Adrenal gland (tissue), 12 donors: ENCODE results near the gene SEC22C. TPM values are rescaled to one million over a fixed set of nuclear protein-coding genes. Genes with fewer than 3 reads are reported as not detected.

Experiments
- DNase-seq, 7 donors: peaks; one replicate each; pipeline ENCODE4 v3.0.0-alpha.2; 2019 to 2020
- H3K27ac ChIP-seq, 5 donors: fragments of 200-600 bp; sonication (generic) in 4 of 5; 1 replicate in 3 of 5; 2 replicates in 2 of 5; pipeline versions ENCODE4 v1.5.1 to v1.8.0; 2016 to 2020; ENCODE audit warnings: mild to moderate bottlenecking in 1 of 5
- H3K27me3 ChIP-seq: fragments of 200-600 bp; 2 replicates; pipeline ENCODE4 v1.8.0; 2021
- H3K36me3 ChIP-seq, 2 donors: fragments of 200-600 bp; replicated peaks in 1 of 2; 1 replicate in 1 of 2; 2 replicates in 1 of 2; pipeline versions ENCODE4 v1.5.1 to v1.8.0; 2018 to 2022
- H3K4me1 ChIP-seq, 2 donors: fragments of 200-600 bp; replicated peaks in 1 of 2; 1 replicate in 1 of 2; 2 replicates in 1 of 2; pipeline versions ENCODE4 v1.5.1 to v1.8.0; 2018 to 2021
- H3K4me3 ChIP-seq, 4 donors: fragments of 200-600 bp; sonication (generic) in 3 of 4; one replicate each; pipeline ENCODE4 v1.5.1; 2016 to 2018
- H3K9me3 ChIP-seq, 3 donors: fragments of 200-600 bp; sonication (generic) in 1 of 3; replicated peaks in 1 of 3; 1 replicate in 2 of 3; 2 replicates in 1 of 3; pipeline versions ENCODE4 v1.5.1 to v1.8.0; 2016 to 2021
- CTCF ChIP-seq, 6 experiments: fragments of 450-650 bp in 4 of 6; fragments of 200-600 bp in 2 of 6; sonication (generic) in 1 of 6; IDR thresholded peaks; 1 replicate in 5 of 6; 2 replicates in 1 of 6; pipeline versions ENCODE4 v1.5.1 to v1.8.0; 2016 to 2021; ENCODE audit warnings: antibody characterized with exemption in 6 of 6, mild to moderate bottlenecking in 2 of 6, moderate library complexity in 1 of 6
- POLR2A ChIP-seq, 2 donors: fragments of 450-650 bp; IDR thresholded peaks; one replicate each; pipeline ENCODE4 v1.6.1; 2017; ENCODE audit warnings: antibody characterized with exemption in 2 of 2, mild to moderate bottlenecking in 2 of 2, moderate library complexity in 1 of 2
- WGBS, 4 donors: extraction: QIAGEN DNeasy Blood & Tissue Kit in 2 of 4; methylation state at CpG; one replicate each; pipeline versions ENCODE4 v1.1.5 to v1.1.7; 2013 to 2017; 5-methylcytosine and 5-hydroxymethylcytosine counted together
- intact Hi-C, 2 donors: fragments of 100-400 bp; cut with DNase I; formaldehyde crosslinking; loops; one replicate each; pipeline versions ENCODE4 v1.14.1 to v1.15.0; 2022 to 2023
- polyA plus RNA-seq, 3 donors: library from polyadenylated mRNA; stranded (reverse); fragments of 200-250 nt in 2 of 3; fragments of 350-450 nt in 1 of 3; fragmentation: Illumina TruSeq in 1 of 3; extraction: RNeasy Lipid Tissue Mini Kit (QIAGEN cat#74804) in 1 of 3; gene quantifications; one replicate each; pipeline ENCODE4 v1.2.3, GENCODE V29; 2013 to 2014
- total RNA-seq, 9 donors: library from RNA; depleted of rRNA in 4 of 9; stranded (reverse); fragments of >200 nt in 4 of 9; fragments of 120-200 nt in 1 of 9; fragmentation: NEBNext Ultra II Directional in 1 of 9; extraction: Animal tissue kit (Norgen Biotek cat#: 25700) in 1 of 9; gene quantifications; one replicate each; pipeline versions ENCODE4 v1.1.0 to v1.2.4, GENCODE V29; 2013 to 2023
- donor health status: healthy with polysubstance abuse.
- donor health status: Bipolar disorder and iron deficiency.
- donor health status: DM: yes; HTN: yes; CAD: no.
- donor health status: DM: no; HTN: no; CAD: no.
- donor health status: DM: no; HTN: no; CAD: no.
- donor health status: DM: yes; HTN: yes; CAD: no.

Gene SEC22C
- total and polyA plus RNA-seq, 12 donors = 13.7 to 65.7 (median 41.8) TPM

- TF ChIP-seq POLR2A (IDR thresholded peaks at IDR 0.05) (no peak), CTCF (IDR thresholded peaks at IDR 0.05) (no peak)
- peak in 3 of 7 donors; percentile 23 to 37 (median 23) for DNase-seq
- Histone ChIP-seq H3K4me1 (no peaks in the 10 kb centered on the region), H3K36me3 (no peaks in the 10 kb centered on the region), H3K27me3 (no peaks in the 10 kb centered on the region), H3K27ac (no peak overlapping the region), H3K4me3 (no peak overlapping the region), H3K9me3 (no peaks in the 10 kb centered on the region)
- intact Hi-C loops = loop anchor here in 1 of 2 donors (10.0 kb wide), 1 partner anchor 285 kb away; no protein-coding TSS in a partner anchor
- 60 to 89% (median 71%) methylated on average over 2 of the region's 2 CpGs for WGBS, 4 donors
Measured at GRCh38 chr3:42529468-42529867, 52.3 kb downstream of the SEC22C start.

- Histone ChIP-seq H3K4me1 (no peaks in the 10 kb centered on the region), H3K27ac (no peak overlapping the region), H3K4me3 (no peak overlapping the region), H3K9me3 (no peaks in the 10 kb centered on the region), H3K36me3 (no peaks in the 10 kb centered on the region), H3K27me3 (no peaks in the 10 kb centered on the region)
- DNase-seq = no peak
- intact Hi-C loops = loop anchor here in 1 of 2 donors (10.0 kb wide), 1 partner anchor 283 kb away; no protein-coding TSS in a partner anchor
- WGBS, 4 donors = 89 to 100% (median 95%) methylated on average over 6 to 11 of the region's 11 CpGs
- TF ChIP-seq POLR2A (IDR thresholded peaks at IDR 0.05) (no peak), CTCF (IDR thresholded peaks at IDR 0.05) (no peak)
Measured at GRCh38 chr3:42527368-42527917, 54.3 kb downstream of the SEC22C start.

- TF ChIP-seq POLR2A (IDR thresholded peaks at IDR 0.05) (no peak), CTCF (IDR thresholded peaks at IDR 0.05) (no peak)
- intact Hi-C loops = loop anchor here in 1 of 2 donors (10.0 kb wide), 1 partner anchor 282 kb away; no protein-coding TSS in a partner anchor
- 69 to 87% (median 83%) methylated on average over 6 to 15 of the region's 15 CpGs for WGBS, 4 donors
Measured at GRCh38 chr3:42526616-42527367, 55.0 kb downstream of the SEC22C start.

GRCh38 chr3:42525736-42526345 is 55.9 kb downstream of the SEC22C start:
- no peaks in the 10 kb centered on the region for H3K9me3 ChIP-seq
- no peak for DNase-seq
- no peaks in the 10 kb centered on the region for H3K27me3 ChIP-seq
- TF ChIP-seq POLR2A (IDR thresholded peaks at IDR 0.05) (no peak), CTCF (IDR thresholded peaks at IDR 0.05) (no peak)
- H3K27ac ChIP-seq = no peak overlapping the region
- H3K4me3 ChIP-seq = no peak overlapping the region
- no peaks in the 10 kb centered on the region for H3K4me1 ChIP-seq
- 88 to 93% (median 91%) methylated on average over 2 to 13 of the region's 13 CpGs for WGBS, 4 donors
- no peaks in the 10 kb centered on the region for H3K36me3 ChIP-seq
- intact Hi-C loops = loop anchor here in 1 of 2 donors (10.0 kb wide), 1 partner anchor 281 kb away; no protein-coding TSS in a partner anchor

More at GRCh38 chr3:42526616-42527367, 55.0 kb downstream of the SEC22C start:
- no peaks in the 10 kb centered on the region for H3K27me3 ChIP-seq
- no peaks in the 10 kb centered on the region for H3K4me1 ChIP-seq
- no peak overlapping the region for H3K4me3 ChIP-seq
- no peaks in the 10 kb centered on the region for H3K9me3 ChIP-seq
- DNase-seq = no peak
- H3K36me3 ChIP-seq = no peaks in the 10 kb centered on the region
- no peak overlapping the region for H3K27ac ChIP-seq
